IPS-11a (cell line): ENCODE measurements around the gene XPO4.

Experiments used
- H3K4me3 ChIP-seq: one replicate; pipeline ENCODE4 v1.5.1; 2013; ENCODE audit warnings: low read depth, low read length, control low read depth

The XPO4 gene

GRCh38 chr13:20831254-20831653 lies 71.3 kb downstream of the XPO4 start:
- no peak overlapping the region for H3K4me3 ChIP-seq

GRCh38 chr13:20828539-20829364 lies 73.8 kb downstream of the XPO4 start:
- H3K4me3 ChIP-seq = no peak overlapping the region

- no peak overlapping the region for H3K4me3 ChIP-seq
Measured at GRCh38 chr13:20826843-20827560, 75.5 kb downstream of the XPO4 start.

GRCh38 chr13:20826301-20826700 lies 76.2 kb downstream of the XPO4 start:
- no peak overlapping the region for H3K4me3 ChIP-seq

GRCh38 chr13:20825477-20825875 lies 77.1 kb downstream of the XPO4 start:
- H3K4me3 ChIP-seq = no peak overlapping the region

GRCh38 chr13:20824762-20825476 lies 77.6 kb downstream of the XPO4 start:
- H3K4me3 ChIP-seq = no peak overlapping the region

GRCh38 chr13:20823071-20823470 lies 79.5 kb downstream of the XPO4 start:
- H3K4me3 ChIP-seq = no peak overlapping the region

GRCh38 chr13:20822406-20822805 lies 80.1 kb downstream of the XPO4 start:
- no peak overlapping the region for H3K4me3 ChIP-seq

- no peak overlapping the region for H3K4me3 ChIP-seq
Measured at GRCh38 chr13:20819715-20820114, 82.8 kb downstream of the XPO4 start.

GRCh38 chr13:20815464-20815863 lies 87.1 kb downstream of the XPO4 start:
- H3K4me3 ChIP-seq = no peak overlapping the region

GRCh38 chr13:20814224-20814910 lies 88.2 kb downstream of the XPO4 start:
- no peak overlapping the region for H3K4me3 ChIP-seq

GRCh38 chr13:20812890-20813289 lies 89.7 kb downstream of the XPO4 start:
- H3K4me3 ChIP-seq = no peak overlapping the region

- H3K4me3 ChIP-seq = no peak overlapping the region
Measured at GRCh38 chr13:20810808-20811207, 91.7 kb downstream of the XPO4 start.

- H3K4me3 ChIP-seq = no peak overlapping the region
Measured at GRCh38 chr13:20808874-20809273, 93.7 kb downstream of the XPO4 start.

GRCh38 chr13:20803180-20803965 lies 99.2 kb downstream of the XPO4 start:
- no peak overlapping the region for H3K4me3 ChIP-seq

- H3K4me3 ChIP-seq = no peak overlapping the region
Measured at GRCh38 chr13:20801707-20802106, 100.8 kb downstream of the XPO4 start.

- no peak overlapping the region for H3K4me3 ChIP-seq
Measured at GRCh38 chr13:20799726-20800416, 102.7 kb downstream of the XPO4 start.

- H3K4me3 ChIP-seq = no peak overlapping the region
Measured at GRCh38 chr13:20798027-20798426, 104.5 kb downstream of the XPO4 start.

GRCh38 chr13:20796791-20797508 lies 105.6 kb downstream of the XPO4 start:
- no peak overlapping the region for H3K4me3 ChIP-seq
